Globus pallidus (tissue), 1 donor: ENCODE results near the gene CHRNB4.
"Not testable (repeated sequence)": the region's sequence is repeated elsewhere in the genome, so short reads cannot be mapped to it uniquely, and the experiment has no call there.

ENCODE experiments used
- DNase-seq: peaks from one replicate; pipeline ENCODE4 v3.0.0-alpha.2; 2015; ENCODE audit warnings: low spot score

CHRNB4 gene, protein sequence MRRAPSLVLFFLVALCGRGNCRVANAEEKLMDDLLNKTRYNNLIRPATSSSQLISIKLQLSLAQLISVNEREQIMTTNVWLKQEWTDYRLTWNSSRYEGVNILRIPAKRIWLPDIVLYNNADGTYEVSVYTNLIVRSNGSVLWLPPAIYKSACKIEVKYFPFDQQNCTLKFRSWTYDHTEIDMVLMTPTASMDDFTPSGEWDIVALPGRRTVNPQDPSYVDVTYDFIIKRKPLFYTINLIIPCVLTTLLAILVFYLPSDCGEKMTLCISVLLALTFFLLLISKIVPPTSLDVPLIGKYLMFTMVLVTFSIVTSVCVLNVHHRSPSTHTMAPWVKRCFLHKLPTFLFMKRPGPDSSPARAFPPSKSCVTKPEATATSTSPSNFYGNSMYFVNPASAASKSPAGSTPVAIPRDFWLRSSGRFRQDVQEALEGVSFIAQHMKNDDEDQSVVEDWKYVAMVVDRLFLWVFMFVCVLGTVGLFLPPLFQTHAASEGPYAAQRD

DNA sequence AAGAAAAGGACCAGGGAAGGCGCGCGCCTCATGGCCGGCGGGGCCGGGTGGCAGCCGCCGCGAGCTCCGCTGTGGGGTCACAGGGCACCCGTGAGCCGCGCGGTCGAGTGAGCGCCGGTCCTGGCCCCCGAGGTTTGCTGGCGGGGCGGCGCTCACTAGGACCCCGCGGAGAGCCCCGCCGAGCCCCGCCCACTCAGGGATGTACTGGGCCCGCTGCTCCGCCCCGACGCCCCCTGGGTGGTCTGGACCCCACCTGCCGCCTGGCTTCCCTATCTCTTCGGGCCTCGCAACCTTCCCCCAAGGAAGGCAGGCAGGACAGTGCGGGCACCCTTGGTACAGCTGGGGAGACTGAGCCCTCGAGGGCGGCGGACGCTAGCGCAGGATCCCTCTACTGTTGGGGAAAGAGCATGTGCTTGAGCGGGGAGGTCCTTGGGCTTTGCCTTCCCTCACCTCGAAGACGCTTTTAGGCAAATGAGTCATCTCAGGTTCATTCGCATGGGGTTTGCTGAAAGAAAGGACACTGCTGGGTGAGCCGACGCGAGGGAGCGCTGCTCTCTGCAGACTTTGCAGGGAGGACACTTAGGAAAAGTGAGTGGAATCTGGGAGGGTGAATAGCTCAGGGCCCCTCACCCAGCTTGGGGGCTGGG lies at the start of gene CHRNB4:
Gene CHRNB4, minus strand, starts transcription at position 109 of the 647 bp plus-strand sequence. Its CDS starts 77 bp downstream, at position 32.
- DNase-seq: no peak

DNA sequence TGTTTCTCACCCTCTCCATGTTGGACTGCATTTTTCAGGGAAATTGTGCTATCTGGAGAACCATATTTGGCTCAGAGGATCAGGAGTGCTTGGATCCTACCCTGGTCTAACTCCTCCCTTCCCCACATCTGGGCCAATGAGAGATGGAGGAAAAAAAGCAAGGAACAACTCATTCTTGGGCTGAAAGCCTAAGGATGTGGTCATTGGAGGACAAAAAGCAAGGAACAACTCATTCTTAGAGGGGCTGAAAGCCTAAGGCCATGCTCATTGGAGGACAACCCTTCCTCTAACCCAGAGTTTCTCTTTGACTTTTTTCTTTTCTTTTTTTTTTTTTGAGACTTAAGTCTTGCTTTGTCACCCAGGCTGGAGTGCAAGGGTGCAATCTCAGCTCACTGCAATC lies 48.6 kb upstream of the CHRNB4 start:
- DNase-seq: no peak

DNA sequence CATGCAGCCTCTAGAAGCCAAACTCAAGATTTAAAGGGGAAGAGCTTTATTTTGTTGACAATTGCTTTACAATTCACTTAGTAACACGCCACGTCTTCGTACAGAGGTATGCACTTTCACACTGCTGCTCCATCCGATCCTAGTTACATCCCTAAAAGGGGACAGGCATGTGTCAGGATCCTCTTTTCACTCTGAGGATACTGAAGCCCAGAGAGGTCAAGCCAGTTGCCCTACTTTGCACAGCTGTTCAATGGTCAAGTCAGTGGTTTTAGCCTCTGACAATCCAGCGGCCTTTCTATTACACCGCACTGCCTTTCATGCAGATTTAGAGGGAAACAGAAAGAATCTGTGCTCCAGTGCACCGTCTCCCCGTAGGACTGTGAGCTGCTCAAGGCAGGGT lies 44.9 kb upstream of the CHRNB4 start:
- no peak for DNase-seq

DNA sequence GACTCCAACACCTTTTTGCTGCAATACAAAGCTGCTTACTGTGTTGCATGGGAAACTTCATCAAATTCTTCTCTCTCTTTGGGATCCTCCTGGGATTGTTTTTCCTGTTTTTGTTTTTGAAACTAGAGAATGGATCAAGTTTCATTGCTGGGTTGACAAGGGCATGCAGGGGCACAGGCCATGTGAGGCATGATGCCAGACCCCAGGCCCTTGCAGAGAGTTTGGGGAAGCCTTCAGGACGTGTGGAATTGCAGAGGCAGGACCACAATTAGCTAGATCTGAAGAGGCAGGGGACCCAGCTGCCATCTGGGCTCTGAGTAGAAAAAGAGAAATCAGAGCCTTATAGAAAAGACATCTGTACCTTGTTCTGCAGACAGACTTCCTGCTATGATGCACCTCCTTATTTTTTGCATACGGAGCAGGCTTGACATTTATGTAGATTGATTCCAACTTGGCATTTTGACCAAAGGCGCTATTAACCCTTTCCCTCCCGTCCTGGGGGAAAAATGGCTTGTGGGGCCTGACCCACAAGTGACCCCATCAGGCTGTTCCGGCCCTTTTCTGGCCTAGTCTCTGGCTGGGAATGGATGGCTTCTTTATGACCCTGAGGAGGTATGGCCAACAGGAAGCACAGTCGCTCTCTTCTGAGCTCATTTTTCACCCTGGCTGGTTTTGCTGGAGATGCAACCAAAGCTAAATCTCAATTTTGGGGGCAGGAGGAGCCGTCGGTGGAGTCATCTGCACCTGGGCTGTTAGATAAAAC lies 44.3 kb upstream of the CHRNB4 start:
- no peak for DNase-seq

DNA sequence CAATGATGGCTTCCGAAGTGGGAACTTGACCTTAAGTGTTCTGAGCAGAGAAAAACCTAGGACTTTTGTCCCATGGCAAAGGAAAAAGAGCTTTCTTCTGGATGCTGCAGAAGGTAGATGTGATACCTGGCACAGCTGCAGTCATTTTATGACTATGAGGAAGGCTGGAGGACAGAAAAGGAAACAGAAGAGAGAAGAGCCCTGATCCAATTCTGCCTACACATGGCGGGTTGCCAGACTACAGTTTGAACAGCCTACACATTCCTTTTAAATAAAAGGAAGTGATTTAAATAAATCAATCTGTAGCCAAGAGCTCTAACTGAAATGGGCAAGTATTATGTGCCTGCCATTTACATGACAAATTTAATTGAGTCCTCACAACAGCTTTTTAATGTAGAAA lies 43.6 kb upstream of the CHRNB4 start:
- no peak for DNase-seq

DNA sequence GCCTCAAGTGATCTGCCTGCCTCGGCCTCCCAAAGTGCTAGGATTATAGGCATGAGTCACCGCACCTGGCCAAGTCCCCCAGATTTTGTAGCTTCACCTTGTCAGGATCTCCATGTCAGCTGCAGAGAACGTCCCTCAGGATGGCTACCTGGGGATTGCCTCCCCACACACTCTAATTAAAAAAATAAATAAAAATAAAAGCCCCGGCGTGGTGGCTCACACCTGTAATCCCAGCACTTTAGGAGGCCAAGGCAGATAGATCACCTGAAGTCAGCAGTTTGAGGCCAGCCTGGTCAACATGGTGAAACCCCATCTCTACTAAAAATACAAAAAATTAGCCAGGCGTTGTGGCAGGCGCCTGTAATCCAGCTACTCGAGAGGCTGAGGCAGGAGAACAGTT lies 42.6 kb upstream of the CHRNB4 start:
- not testable (repeated sequence) for DNase-seq

DNA sequence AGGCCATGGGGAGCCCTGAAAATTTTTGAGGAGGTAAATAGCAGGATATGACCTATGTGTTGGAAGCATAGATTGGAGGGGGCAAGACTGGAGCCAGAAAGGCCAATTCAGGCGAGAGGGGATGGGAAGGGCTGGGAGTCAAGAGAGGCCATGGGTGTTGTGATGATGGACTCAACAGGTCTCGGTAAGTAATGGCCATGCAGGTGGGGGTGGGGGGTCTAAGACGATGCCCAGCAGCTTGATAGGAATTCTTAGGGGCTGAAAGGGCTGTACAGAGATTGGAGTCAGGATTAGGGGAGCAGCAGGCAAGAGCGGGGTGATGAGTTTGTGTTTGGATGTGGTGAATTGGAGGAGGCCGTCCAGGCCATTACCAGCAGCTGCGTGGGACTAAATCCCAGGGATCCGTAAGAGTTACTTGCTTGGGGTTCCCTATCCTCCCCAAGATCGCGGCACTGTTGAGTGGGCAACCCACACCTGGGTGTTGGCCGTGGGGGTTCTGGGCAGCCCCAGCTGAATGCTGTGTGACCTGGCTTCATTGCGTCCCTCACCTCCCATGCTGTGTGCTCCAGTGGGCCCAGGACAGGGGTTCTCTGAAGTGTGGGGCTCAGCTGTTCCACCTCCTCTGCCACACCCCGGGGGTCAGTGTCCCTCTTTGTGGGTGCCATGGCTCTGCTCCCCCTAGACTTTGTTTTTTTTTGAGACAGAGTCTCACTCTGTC lies 41.8 kb upstream of the CHRNB4 start:
- DNase-seq: no peak

DNA sequence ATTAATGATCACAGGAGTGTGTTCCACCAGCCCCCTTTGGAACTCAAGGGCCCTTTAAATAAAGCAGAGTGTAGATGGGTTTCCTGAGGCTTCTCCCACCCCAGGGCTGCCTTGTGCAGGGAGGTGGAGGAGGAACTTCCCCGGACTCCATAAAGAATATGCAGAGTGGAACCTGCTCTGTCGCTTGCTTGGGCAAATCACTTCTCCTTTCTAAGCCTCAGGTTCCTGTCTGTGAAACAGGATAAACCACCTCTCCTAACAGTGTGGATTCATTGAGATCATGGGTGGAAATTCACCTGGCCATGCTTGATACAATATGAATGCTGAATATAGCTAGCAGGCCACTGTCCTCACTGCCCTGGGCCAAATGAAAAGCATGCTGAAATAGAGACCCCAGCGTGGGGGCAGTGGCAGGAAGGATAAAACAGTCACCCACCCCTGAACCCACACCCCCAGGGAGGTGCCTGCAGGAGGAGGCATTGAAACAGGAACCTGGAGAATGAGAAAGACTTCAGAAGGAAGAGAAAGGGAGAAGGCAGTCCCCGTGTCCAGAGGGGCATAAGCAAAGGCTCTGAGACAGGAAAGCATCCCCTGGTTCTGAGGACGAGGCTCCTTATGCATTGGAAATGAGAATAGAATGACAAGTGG lies 41.1 kb upstream of the CHRNB4 start:
- no peak for DNase-seq

DNA sequence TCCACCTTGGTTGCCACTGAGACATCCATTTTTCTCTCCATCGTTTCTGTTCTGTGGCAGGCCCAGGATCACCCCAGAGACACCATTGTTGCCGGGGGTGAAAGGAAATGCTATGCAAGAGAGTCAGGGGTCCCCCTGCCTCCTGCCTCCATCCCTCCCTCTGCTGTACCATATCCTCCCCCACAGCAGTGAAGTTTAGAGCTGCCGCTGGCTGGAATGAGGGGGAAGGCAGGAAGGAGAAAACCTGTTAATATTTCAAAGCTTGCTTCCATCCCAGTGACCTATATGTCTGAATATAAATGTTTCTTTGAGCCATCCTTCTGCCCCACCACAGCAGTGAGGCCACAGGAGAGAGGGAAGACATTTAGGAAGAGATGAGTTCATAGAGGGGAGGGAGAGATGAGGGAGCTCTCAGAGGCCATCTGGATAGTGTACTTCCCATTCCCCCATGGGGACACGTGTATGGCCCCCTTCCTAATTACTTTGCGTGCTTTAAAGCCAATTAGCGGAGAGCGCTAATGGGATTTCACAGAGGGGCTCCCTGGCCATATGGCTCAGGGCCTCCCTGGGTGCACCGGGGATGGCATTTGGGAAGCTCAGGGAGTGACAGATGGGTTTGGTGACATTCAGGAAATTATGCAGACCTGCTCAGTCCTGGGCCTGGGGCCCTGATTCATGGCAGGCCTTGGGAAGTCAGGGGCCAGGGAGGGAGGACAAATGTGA lies 40.4 kb upstream of the CHRNB4 start:
- DNase-seq: no peak

DNA sequence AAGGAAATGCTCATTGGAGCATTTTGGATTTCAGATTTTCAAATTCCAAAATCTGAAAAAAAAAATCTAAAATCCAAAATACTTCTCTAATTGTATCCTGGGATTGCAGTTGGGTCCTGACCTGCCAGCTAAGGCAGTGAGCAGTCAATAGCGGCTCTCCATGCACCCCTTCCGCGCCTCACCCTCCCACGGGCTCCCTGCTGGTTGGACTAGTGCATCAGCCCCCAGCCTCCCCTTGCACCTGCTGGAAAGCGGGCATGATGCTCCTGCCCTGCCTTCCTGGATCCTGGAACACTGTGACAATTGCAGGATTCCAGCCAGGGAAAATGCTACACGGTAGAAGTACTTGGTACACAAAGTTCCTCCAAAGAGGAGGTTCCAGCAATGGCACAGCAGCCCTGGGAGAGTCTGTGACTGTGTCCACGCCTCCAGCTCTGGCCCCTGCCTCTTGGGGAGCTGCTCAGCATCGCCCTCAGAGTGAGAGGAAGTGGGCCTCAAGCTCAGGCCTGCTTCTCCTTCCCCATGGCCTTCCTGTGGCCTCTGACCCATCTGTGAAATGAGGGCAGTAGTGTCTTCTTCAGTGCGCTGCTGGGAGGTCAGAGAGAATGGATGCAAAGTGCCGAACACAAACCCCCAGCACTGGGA lies 39.5 kb upstream of the CHRNB4 start:
- no peak for DNase-seq

DNA sequence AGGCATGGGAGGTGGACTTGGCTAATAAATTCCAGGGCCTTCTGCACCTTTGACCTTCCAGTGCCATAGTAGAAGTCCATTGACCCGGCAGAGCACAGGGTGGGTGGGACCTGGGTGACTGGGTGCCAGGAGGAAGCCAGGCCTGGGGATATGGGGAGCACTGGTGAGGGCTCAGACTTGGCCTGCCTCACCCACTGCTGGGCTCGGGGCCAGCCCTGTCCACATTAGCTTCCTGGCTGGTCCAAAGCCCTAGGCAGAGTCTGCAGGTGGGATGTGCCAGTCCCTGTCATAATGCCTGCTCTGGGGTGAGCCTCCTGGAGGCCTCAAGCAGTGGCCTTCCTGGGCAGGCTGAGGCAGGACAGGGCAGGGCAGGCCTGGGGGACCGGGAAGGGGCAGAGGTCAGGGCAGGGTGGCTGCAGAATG lies 38.1 kb upstream of the CHRNB4 start:
- DNase-seq: no peak

DNA sequence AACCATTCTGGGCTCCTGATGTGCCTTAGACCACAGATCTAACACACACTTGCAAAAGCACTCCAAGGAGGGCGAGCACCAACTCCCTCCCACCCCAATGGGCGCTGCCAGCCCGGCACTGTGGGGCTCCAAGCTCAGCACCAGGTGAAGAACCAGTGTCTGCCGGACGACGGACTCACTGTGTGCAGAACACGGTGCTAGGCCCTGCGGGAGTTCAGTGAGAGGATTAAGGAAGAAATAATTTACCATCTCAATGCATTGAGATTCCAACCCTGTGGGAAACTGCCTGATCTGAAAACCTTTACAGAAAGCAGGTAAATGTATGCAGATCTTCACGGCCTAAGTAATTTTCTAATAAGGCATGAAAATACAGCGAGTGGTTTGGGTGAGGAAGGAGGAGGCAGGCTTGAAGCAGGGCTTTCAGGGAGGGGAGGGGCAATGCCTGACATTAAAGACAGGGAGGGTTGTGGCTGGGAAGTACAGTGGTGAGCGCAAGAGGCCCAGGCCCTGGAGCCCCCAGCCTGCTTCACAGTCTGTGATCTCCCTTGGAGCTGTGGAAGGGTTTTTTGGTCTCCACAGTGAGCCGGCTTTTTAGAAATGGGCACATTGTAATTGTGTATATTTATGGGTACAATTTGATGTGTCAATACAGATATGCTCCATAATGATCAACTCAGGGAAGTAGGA lies 35.6 kb upstream of the CHRNB4 start:
- DNase-seq: no peak

DNA sequence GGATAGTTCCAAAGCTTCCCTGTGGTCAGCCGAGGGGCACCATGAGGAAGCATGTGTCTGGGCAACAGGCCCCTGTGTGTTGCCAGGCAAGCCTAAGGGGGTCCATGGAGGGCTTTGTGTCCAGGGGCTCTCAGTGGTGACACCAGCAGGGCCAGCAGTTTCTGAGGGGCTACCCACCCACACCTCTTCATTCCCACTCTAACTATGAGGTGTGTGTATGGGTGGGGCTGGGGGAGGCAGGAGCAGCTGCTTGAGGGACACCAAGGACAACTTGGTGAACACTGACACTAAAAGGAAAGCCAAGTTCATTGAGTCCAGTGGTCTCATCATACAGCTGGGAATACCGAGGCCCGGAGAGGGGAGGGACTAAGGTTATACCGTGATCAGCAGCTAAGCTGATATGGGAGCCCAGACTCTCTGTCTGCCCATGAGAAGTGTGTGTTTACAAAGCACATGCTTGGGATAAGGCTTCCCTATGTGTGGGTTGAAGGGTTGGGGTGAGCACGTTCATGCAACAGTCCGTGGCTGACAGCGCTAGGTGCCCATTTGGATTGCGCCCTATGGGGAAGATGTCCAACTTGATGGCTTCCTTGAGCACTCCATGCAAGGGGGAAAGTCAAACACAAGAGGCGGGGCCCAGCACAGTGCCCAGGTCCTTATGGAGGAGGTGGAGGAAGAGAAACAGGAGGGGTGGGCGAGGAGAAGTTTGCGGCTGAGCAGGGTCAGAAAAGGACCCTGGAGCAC lies 34.8 kb upstream of the CHRNB4 start:
- no peak for DNase-seq

DNA sequence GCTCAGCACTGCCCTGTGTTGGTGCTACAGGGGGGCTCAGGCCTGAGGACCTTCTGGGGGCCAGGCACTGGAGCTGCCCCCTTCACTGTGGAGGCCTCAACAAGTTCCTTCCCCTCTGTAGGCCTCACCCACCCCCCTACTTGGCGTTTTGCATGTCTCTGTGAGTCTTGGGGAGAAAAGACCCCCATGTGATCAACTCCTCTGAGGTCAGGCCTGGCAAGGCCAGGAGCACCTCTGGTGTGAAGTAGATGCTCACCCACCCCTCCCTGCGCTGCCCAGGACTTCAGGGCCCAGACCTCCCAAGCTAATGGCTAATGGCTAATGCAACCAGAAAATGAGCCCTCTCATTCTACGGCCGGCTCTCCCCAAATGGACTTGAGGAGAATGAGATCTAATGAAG lies 34.2 kb upstream of the CHRNB4 start:
- no peak for DNase-seq

DNA sequence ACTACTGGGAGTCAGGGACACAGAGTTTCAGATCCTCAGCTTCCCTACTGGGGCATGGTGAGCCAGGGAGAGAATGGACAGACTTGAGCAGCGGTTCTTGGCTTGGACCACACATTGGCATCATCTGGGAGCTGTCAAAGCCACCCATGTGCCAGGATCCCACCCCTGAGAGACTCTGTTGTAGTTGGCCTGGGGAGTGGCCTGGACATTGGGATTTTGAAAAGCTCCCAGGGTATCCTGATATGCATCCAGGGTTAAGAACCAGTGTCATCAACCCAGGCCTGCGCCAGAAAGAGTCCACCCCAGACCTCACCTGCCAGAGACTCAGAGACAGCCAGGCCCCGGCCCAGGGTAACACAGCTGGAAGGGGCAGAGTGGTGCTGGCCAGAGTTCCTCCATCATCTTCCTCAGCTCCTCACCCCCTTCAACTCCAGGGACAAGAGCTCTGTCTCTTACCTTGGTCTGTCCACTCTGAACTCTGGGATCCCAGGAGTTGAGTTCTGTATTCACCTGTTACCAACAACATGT lies 33.0 kb upstream of the CHRNB4 start:
- no peak for DNase-seq

DNA sequence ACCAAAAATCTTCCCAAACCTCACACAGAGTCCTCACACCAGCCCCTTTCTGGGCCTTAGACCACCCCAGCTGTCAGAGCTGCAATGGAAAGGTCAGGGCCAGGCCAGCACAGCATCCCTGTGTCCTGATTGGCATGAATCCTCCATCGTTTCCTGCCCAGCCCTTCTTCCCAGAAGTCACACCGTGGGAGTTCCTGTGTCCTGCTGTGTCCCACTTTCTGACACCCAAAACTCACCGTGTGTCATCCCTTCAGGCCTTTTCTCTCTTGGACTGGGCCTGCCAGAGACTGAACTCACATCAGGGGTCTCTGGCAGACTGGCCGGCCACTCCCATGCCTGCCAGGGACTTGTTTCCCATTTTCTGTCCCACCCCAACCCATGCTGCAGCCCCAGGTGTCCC lies 32.5 kb upstream of the CHRNB4 start:
- DNase-seq: no peak

DNA sequence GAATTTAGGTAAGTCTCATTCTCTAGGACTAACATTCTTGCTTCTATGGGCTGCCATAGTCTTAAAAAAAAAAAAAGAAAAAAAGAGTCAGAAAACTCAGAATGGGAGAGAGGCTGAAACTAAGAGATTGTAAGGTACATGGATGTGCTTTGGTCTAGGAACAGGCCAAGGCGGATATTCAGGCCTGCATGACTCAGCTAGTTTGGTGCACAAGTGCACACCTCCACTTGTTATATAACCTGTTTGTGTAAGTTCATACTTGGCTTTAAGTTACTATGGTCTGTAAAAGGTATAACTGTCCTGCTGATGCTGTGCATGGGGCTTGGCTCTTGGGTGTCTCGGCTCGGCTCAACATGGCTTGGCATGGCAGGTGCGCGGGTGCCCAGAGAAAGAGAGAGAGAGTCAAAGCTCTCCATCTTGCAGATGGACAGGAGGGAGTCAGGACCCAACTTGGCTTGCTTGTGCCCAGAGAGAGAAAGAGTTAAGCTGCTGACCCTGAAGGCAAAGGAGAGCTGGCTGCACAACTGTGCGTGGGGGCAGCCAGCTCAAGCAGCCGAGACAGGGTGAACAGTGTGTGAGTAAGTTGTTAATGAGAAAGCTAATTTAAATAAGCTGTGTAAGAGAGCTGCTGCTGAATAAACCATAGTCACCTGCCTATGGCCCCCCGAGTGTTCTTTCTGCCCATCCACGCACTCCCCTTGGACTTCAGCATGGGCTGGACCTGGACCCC lies 31.4 kb upstream of the CHRNB4 start:
- DNase-seq: no peak

DNA sequence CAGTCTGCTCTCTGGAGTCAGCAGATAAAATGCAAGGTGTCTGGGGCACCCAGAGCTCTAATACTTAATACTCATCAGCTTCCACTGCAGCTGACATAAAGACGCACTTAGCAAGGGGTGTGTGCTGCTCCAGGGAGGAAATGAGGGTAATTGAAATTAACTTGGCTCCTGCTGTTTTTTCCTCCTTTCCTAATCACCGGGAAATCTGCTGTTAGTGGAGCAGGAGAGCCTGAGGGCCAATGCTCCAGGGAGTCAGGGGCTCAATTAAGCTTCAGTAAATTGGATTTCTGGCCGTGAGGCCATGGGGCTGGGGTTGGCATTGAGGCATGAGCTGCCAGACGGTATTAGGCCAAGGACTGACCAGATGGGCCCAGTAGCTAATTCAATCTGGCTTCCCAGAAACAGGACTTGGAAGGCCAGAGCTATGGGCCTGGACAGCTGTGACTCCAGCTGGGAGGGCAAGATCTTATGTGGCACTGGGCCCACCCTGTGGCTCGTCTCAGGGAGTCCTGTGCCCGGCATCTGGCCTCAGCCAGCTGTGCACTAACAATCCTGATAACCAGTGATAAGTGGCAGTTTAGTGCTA lies 30.7 kb upstream of the CHRNB4 start:
- no peak for DNase-seq
